HUDEP-2 (cell line): ENCODE measurements around the gene NEK10.
"Not testable (repeated sequence)": the region's sequence is repeated elsewhere in the genome, so short reads cannot be mapped to it uniquely, and the experiment has no call there.

Experiments
- DNase-seq, 76 experiments: peaks; one replicate each; lab custom pipeline; 2025; ENCODE audit not compliant: unreplicated experiment in 76 of 76; lab: John Stamatoyannopoulos, UW

The NEK10 gene

GRCh38 chr3:27368831-27369607 lies at the start of gene NEK10:
NEK10 (minus strand) TSS chr3:27369383; CDS start chr3:27352882, 16,501 bp downstream.
- DNase-seq: peak in 73 of 76 experiments; percentile 2 to 90 (median 71)

- DNase-seq: no peak
Measured at GRCh38 chr3:27415202-27415601, 46.0 kb upstream of the NEK10 start.

GRCh38 chr3:27392950-27393679 lies 23.9 kb upstream of the NEK10 start:
- no peak for DNase-seq

GRCh38 chr3:27392414-27392813 lies 23.2 kb upstream of the NEK10 start:
- not testable (repeated sequence) for DNase-seq

GRCh38 chr3:27391796-27392195 lies 22.6 kb upstream of the NEK10 start:
- DNase-seq: no peak

- DNase-seq: no peak
Measured at GRCh38 chr3:27387625-27388024, 18.4 kb upstream of the NEK10 start.

- no peak for DNase-seq
Measured at GRCh38 chr3:27385504-27385903, 16.3 kb upstream of the NEK10 start.

- no peak for DNase-seq
Measured at GRCh38 chr3:27384191-27384590, 15.0 kb upstream of the NEK10 start.

- no peak for DNase-seq
Measured at GRCh38 chr3:27380433-27381357, 11.5 kb upstream of the NEK10 start.

- DNase-seq: no peak
Measured at GRCh38 chr3:27378331-27378730, 9.1 kb upstream of the NEK10 start.

- no peak for DNase-seq
Measured at GRCh38 chr3:27376109-27376772, 7.1 kb upstream of the NEK10 start.

- no peak for DNase-seq
Measured at GRCh38 chr3:27366062-27366591, 3.1 kb downstream of the NEK10 start.

GRCh38 chr3:27360113-27361078 lies 8.8 kb downstream of the NEK10 start:
- no peak for DNase-seq

- no peak for DNase-seq
Measured at GRCh38 chr3:27358372-27358771, 10.8 kb downstream of the NEK10 start.

- DNase-seq: peak in 45 of 76 experiments; percentile 1 to 61 (median 14)
Measured at GRCh38 chr3:27357665-27358258, 11.4 kb downstream of the NEK10 start.

- no peak for DNase-seq
Measured at GRCh38 chr3:27356976-27357375, 12.2 kb downstream of the NEK10 start.

- DNase-seq: no peak
Measured at GRCh38 chr3:27354588-27355203, 14.5 kb downstream of the NEK10 start.

GRCh38 chr3:27354161-27354560 lies 15.0 kb downstream of the NEK10 start:
- no peak for DNase-seq
